ENCODE results near the gene RAB3C.
A peak's percentile ranks its signal among the peaks of the same experiment; 100 is the strongest.
"Not testable (repeated sequence)": the region's sequence is repeated elsewhere in the genome, so short reads cannot be mapped to it uniquely, and the experiment has no call there.

The RAB3C gene

GRCh38 chr5:58564043-58564832 is 18.6 kb upstream of the RAB3C start:
- H3K36me3 ChIP-seq (ENCODE audit: control insufficient read depth, insufficient read depth, low read length); H3K9ac ChIP-seq (ENCODE audit: low read length); H3K4me1 ChIP-seq (ENCODE audit: control insufficient read depth, insufficient read depth, low read length): not testable (repeated sequence)

GRCh38 chr5:58565033-58565432 is 17.8 kb upstream of the RAB3C start:
- Histone ChIP-seq H3K27me3 (ENCODE audit: control insufficient read depth, insufficient read depth, low read length) (no peaks in the 10 kb centered on the region), H3K36me3 (ENCODE audit: control insufficient read depth, insufficient read depth, low read length) (no peaks in the 10 kb centered on the region), H3K4me3 (ENCODE audit: low read length) (no peak overlapping the region), H3K9me3 (ENCODE audit: control insufficient read depth, low read length) (no peaks in the 10 kb centered on the region), H3K4me1 (ENCODE audit: control insufficient read depth, insufficient read depth, low read length) (peaks cover 4% of the 10 kb centered on the region), H3K9ac (ENCODE audit: low read length) (no peak overlapping the region)

More at GRCh38 chr5:58564043-58564832, 18.6 kb upstream of the RAB3C start:
- not testable (repeated sequence) for H3K9me3 ChIP-seq (ENCODE audit: control insufficient read depth, low read length); H3K27me3 ChIP-seq (ENCODE audit: control insufficient read depth, insufficient read depth, low read length); H3K4me3 ChIP-seq (ENCODE audit: low read length)

- Histone ChIP-seq H3K4me1 (ENCODE audit: control insufficient read depth, insufficient read depth, low read length) (peaks cover under 1% of the 10 kb centered on the region), H3K36me3 (ENCODE audit: control insufficient read depth, insufficient read depth, low read length) (no peaks in the 10 kb centered on the region), H3K9ac (ENCODE audit: low read length) (no peak overlapping the region), H3K9me3 (ENCODE audit: control insufficient read depth, low read length) (no peaks in the 10 kb centered on the region), H3K27me3 (ENCODE audit: control insufficient read depth, insufficient read depth, low read length) (no peaks in the 10 kb centered on the region), H3K4me3 (ENCODE audit: low read length) (no peak overlapping the region)
Measured at GRCh38 chr5:58571501-58571900, 11.4 kb upstream of the RAB3C start.

- H3K4me3 ChIP-seq (ENCODE audit: low read length); H3K9ac ChIP-seq (ENCODE audit: low read length); H3K9me3 ChIP-seq (ENCODE audit: control insufficient read depth, low read length); H3K4me1 ChIP-seq (ENCODE audit: control insufficient read depth, insufficient read depth, low read length); H3K27me3 ChIP-seq (ENCODE audit: control insufficient read depth, insufficient read depth, low read length); H3K36me3 ChIP-seq (ENCODE audit: control insufficient read depth, insufficient read depth, low read length): not testable (repeated sequence)
Measured at GRCh38 chr5:58572973-58573372, 9.9 kb upstream of the RAB3C start.

GRCh38 chr5:58579781-58580180 is 3.1 kb upstream of the RAB3C start:
- Histone ChIP-seq H3K36me3 (ENCODE audit: control insufficient read depth, insufficient read depth, low read length) (no peaks in the 10 kb centered on the region), H3K9me3 (ENCODE audit: control insufficient read depth, low read length) (no peaks in the 10 kb centered on the region), H3K4me3 (ENCODE audit: low read length) (no peak overlapping the region), H3K27me3 (ENCODE audit: control insufficient read depth, insufficient read depth, low read length) (peaks cover 9% of the 10 kb centered on the region), H3K4me1 (ENCODE audit: control insufficient read depth, insufficient read depth, low read length) (peaks cover 10% of the 10 kb centered on the region), H3K9ac (ENCODE audit: low read length) (no peak overlapping the region)

GRCh38 chr5:58582019-58582802 is 664 bp upstream of the RAB3C start:
- peak overlapping the region; percentile 81 for H3K4me3 ChIP-seq (ENCODE audit: low read length)
- peak overlapping the region; percentile 58 for H3K9ac ChIP-seq (ENCODE audit: low read length)
- no peaks in the 10 kb centered on the region for H3K36me3 ChIP-seq (ENCODE audit: control insufficient read depth, insufficient read depth, low read length)
- H3K9me3 ChIP-seq (ENCODE audit: control insufficient read depth, low read length): no peaks in the 10 kb centered on the region
- peaks cover 9% of the 10 kb centered on the region for H3K27me3 ChIP-seq (ENCODE audit: control insufficient read depth, insufficient read depth, low read length)
- H3K4me1 ChIP-seq (ENCODE audit: control insufficient read depth, insufficient read depth, low read length): peaks cover 10% of the 10 kb centered on the region

GRCh38 chr5:58595952-58596351 is 13.1 kb downstream of the RAB3C start:
- Histone ChIP-seq H3K4me1 (ENCODE audit: control insufficient read depth, insufficient read depth, low read length) (no peaks in the 10 kb centered on the region), H3K36me3 (ENCODE audit: control insufficient read depth, insufficient read depth, low read length) (no peaks in the 10 kb centered on the region), H3K27me3 (ENCODE audit: control insufficient read depth, insufficient read depth, low read length) (no peaks in the 10 kb centered on the region), H3K9ac (ENCODE audit: low read length) (no peak overlapping the region), H3K9me3 (ENCODE audit: control insufficient read depth, low read length) (no peaks in the 10 kb centered on the region), H3K4me3 (ENCODE audit: low read length) (no peak overlapping the region)

- no peaks in the 10 kb centered on the region for H3K4me1 ChIP-seq (ENCODE audit: control insufficient read depth, insufficient read depth, low read length)
- no peak overlapping the region for H3K9ac ChIP-seq (ENCODE audit: low read length)
- no peaks in the 10 kb centered on the region for H3K9me3 ChIP-seq (ENCODE audit: control insufficient read depth, low read length)
- H3K27me3 ChIP-seq (ENCODE audit: control insufficient read depth, insufficient read depth, low read length): no peaks in the 10 kb centered on the region
- no peaks in the 10 kb centered on the region for H3K36me3 ChIP-seq (ENCODE audit: control insufficient read depth, insufficient read depth, low read length)
- H3K4me3 ChIP-seq (ENCODE audit: low read length): no peak overlapping the region
Measured at GRCh38 chr5:58598440-58598839, 15.6 kb downstream of the RAB3C start.

GRCh38 chr5:58599217-58599616 is 16.3 kb downstream of the RAB3C start:
- no peaks in the 10 kb centered on the region for H3K4me1 ChIP-seq (ENCODE audit: control insufficient read depth, insufficient read depth, low read length)
- no peak overlapping the region for H3K9ac ChIP-seq (ENCODE audit: low read length)
- no peak overlapping the region for H3K4me3 ChIP-seq (ENCODE audit: low read length)
- no peaks in the 10 kb centered on the region for H3K36me3 ChIP-seq (ENCODE audit: control insufficient read depth, insufficient read depth, low read length)
- no peaks in the 10 kb centered on the region for H3K9me3 ChIP-seq (ENCODE audit: control insufficient read depth, low read length)
- no peaks in the 10 kb centered on the region for H3K27me3 ChIP-seq (ENCODE audit: control insufficient read depth, insufficient read depth, low read length)

GRCh38 chr5:58600613-58601012 is 17.7 kb downstream of the RAB3C start:
- H3K9me3 ChIP-seq (ENCODE audit: control insufficient read depth, low read length); H3K4me1 ChIP-seq (ENCODE audit: control insufficient read depth, insufficient read depth, low read length); H3K27me3 ChIP-seq (ENCODE audit: control insufficient read depth, insufficient read depth, low read length); H3K36me3 ChIP-seq (ENCODE audit: control insufficient read depth, insufficient read depth, low read length); H3K4me3 ChIP-seq (ENCODE audit: low read length); H3K9ac ChIP-seq (ENCODE audit: low read length): not testable (repeated sequence)

GRCh38 chr5:58602889-58603288 is 20.0 kb downstream of the RAB3C start:
- not testable (repeated sequence) for H3K9me3 ChIP-seq (ENCODE audit: control insufficient read depth, low read length); H3K4me3 ChIP-seq (ENCODE audit: low read length)

GRCh38 chr5:58606064-58606463 is 23.2 kb downstream of the RAB3C start:
- no peaks in the 10 kb centered on the region for H3K9me3 ChIP-seq (ENCODE audit: control insufficient read depth, low read length)
- H3K4me1 ChIP-seq (ENCODE audit: control insufficient read depth, insufficient read depth, low read length): peaks cover 6% of the 10 kb centered on the region
- H3K9ac ChIP-seq (ENCODE audit: low read length): no peak overlapping the region
- no peaks in the 10 kb centered on the region for H3K27me3 ChIP-seq (ENCODE audit: control insufficient read depth, insufficient read depth, low read length)
- no peaks in the 10 kb centered on the region for H3K36me3 ChIP-seq (ENCODE audit: control insufficient read depth, insufficient read depth, low read length)
- H3K4me3 ChIP-seq (ENCODE audit: low read length): no peak overlapping the region

More at GRCh38 chr5:58602889-58603288, 20.0 kb downstream of the RAB3C start:
- not testable (repeated sequence) for H3K4me1 ChIP-seq (ENCODE audit: control insufficient read depth, insufficient read depth, low read length); H3K27me3 ChIP-seq (ENCODE audit: control insufficient read depth, insufficient read depth, low read length); H3K36me3 ChIP-seq (ENCODE audit: control insufficient read depth, insufficient read depth, low read length); H3K9ac ChIP-seq (ENCODE audit: low read length)
